HepG2 (cell line): Measurements from ENCODE around the gene CNN3. TPM values are rescaled to one million over a fixed set of nuclear protein-coding genes. Genes with fewer than 3 reads are reported as not detected.

Experiments used
- ETS1 ChIP-seq: sonication (generic); formaldehyde crosslinking; IDR thresholded peaks from 2 replicates; pipeline ENCODE4 v1.4.0; 2020; ENCODE audit warnings: missing genetic modification reagents
- FUBP1 ChIP-seq: sonication (generic); formaldehyde crosslinking; IDR thresholded peaks from 2 replicates; pipeline ENCODE4 v1.5.1; 2020; ENCODE audit warnings: missing genetic modification reagents, mild to moderate bottlenecking, borderline replicate concordance
- GZF1 ChIP-seq: sonication (generic); formaldehyde crosslinking; IDR thresholded peaks from 2 replicates; pipeline ENCODE4 v1.5.1; 2020; ENCODE audit warnings: mild to moderate bottlenecking, missing genetic modification reagents
- NCOA1 ChIP-seq: sonication (generic); formaldehyde crosslinking; IDR thresholded peaks from 2 replicates; pipeline ENCODE4 v1.9.0; 2021; ENCODE audit warnings: missing genetic modification reagents
- NR2F6 ChIP-seq, 2 experiments: IDR thresholded peaks; 2 replicates each; pipeline ENCODE4 v1.6.1; 2016; ENCODE audit warnings: antibody characterized with exemption in 1 of 2, mild to moderate bottlenecking in 1 of 2
- RBFOX2 ChIP-seq: fragments of 200-400 bp; formaldehyde crosslinking; IDR thresholded peaks from 2 replicates; pipeline ENCODE4 v1.6.1; 2017; ENCODE audit warnings: low read depth, mild to moderate bottlenecking, low read length
- RXRB ChIP-seq: IDR thresholded peaks from 2 replicates; pipeline ENCODE4 v1.6.1; 2016; ENCODE audit warnings: borderline replicate concordance, missing genetic modification reagents, missing compliant biosample characterization
- THAP8 ChIP-seq: sonication (generic); formaldehyde crosslinking; IDR thresholded peaks from 2 replicates; pipeline ENCODE4 v1.5.1; 2020; ENCODE audit warnings: missing genetic modification reagents, mild to moderate bottlenecking, borderline replicate concordance
- UBTF ChIP-seq: sonication (generic); formaldehyde crosslinking; IDR thresholded peaks from 2 replicates; pipeline ENCODE4 v1.4.0; 2020; ENCODE audit warnings: mild to moderate bottlenecking, missing genetic modification reagents
- ZC3H13 ChIP-seq: sonication (generic); formaldehyde crosslinking; IDR thresholded peaks from 2 replicates; pipeline ENCODE4 v1.8.1; 2023; ENCODE audit warnings: mild to moderate bottlenecking, missing genetic modification reagents, moderate library complexity
- ZNF468 ChIP-seq: sonication (generic); formaldehyde crosslinking; IDR thresholded peaks from 2 replicates; pipeline ENCODE4 v1.8.0; 2022; ENCODE audit warnings: mild to moderate bottlenecking, moderate library complexity, missing genetic modification reagents
- ZNF574 ChIP-seq: sonication (generic); formaldehyde crosslinking; IDR thresholded peaks from 2 replicates; pipeline ENCODE4 v1.4.0; 2020; ENCODE audit warnings: missing genetic modification reagents
- ZNF691 ChIP-seq: sonication (generic); formaldehyde crosslinking; IDR thresholded peaks from 2 replicates; pipeline ENCODE4 v1.4.0; 2020; ENCODE audit warnings: missing genetic modification reagents, low read depth, mild to moderate bottlenecking, borderline replicate concordance
- ZSCAN30 ChIP-seq: sonication (generic); formaldehyde crosslinking; IDR thresholded peaks from 2 replicates; pipeline ENCODE4 v1.5.0; 2020; ENCODE audit warnings: mild to moderate bottlenecking, missing genetic modification reagents
- polyA plus RNA-seq, 8 experiments: library from polyadenylated mRNA; depleted of rRNA in 3 of 8; stranded (reverse) in 7 of 8; unstranded in 1 of 8; fragments of >200 nt; fragmentation: Illumina TruSeq in 4 of 8; extraction: Trizol in 4 of 8; gene quantifications; 2 replicates each; pipeline versions ENCODE4 v1.2.1 to v1.2.3, GENCODE V29; 2011 to 2016; ENCODE audit warnings: low read depth in 4 of 8, missing spikeins in 1 of 8, mixed read lengths in 1 of 8; ENCODE audit not compliant: insufficient read depth in 1 of 8
- total RNA-seq, 5 experiments: library from RNA; depleted of rRNA; stranded (reverse); fragments of >200 nt; fragmentation: Illumina TruSeq; extraction: Trizol; gene quantifications; 2 replicates each; pipeline ENCODE4 v1.2.3, GENCODE V29; 2016; ENCODE audit warnings: low read depth in 1 of 5
- TF ChIP-seq, protein P1 (sequence below): fragments of 450-650 bp; IDR thresholded peaks from 2 replicates; pipeline ENCODE4 v1.6.1; 2016

Gene CNN3
- total and polyA plus RNA-seq, 2 of the 13 experiments (the other 11 are each of a cell fraction or from before 2014, with no cell fraction given) = 113 to 223 TPM

- TF ChIP-seq, protein P1, sequence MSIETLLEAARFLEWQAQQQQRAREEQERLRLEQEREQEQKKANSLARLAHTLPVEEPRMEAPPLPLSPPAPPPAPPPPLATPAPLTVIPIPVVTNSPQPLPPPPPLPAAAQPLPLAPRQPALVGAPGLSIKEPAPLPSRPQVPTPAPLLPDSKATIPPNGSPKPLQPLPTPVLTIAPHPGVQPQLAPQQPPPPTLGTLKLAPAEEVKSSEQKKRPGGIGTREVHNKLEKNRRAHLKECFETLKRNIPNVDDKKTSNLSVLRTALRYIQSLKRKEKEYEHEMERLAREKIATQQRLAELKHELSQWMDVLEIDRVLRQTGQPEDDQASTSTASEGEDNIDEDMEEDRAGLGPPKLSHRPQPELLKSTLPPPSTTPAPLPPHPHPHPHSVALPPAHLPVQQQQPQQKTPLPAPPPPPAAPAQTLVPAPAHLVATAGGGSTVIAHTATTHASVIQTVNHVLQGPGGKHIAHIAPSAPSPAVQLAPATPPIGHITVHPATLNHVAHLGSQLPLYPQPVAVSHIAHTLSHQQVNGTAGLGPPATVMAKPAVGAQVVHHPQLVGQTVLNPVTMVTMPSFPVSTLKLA = peak; percentile 13; the same call in 1 of the 2 replicates
- TF ChIP-seq ETS1 (CRISPR knock-in tag) (0 out of 2 replicates have a peak, but pooled peaks have one; percentile 26), RBFOX2 (peak; percentile 38; the same call in 1 of the 2 replicates), ZSCAN30 (CRISPR knock-in tag) (peak; percentile 60; the same call in 1 of the 2 replicates), GZF1 (0 out of 2 replicates have a peak, but pooled peaks have one; percentile 17), NCOA1 (CRISPR knock-in tag) (no peak), RXRB (CRISPR knock-in tag) (0 out of 2 replicates have a peak, but pooled peaks have one; percentile 6), ZNF574 (CRISPR knock-in tag) (peak; percentile 54; the same call in 1 of the 2 replicates), ZC3H13 (CRISPR knock-in tag) (peak; percentile 36; the same call in 1 of the 2 replicates), ZNF468 (no peak), ZNF691 (CRISPR knock-in tag) (0 out of 2 replicates have a peak, but pooled peaks have one; percentile 5), FUBP1 (CRISPR knock-in tag) (no peak), UBTF (CRISPR knock-in tag) (0 out of 2 replicates have a peak, but pooled peaks have one; percentile 13), NR2F6 (IDR thresholded peaks at IDR 0.05) (peak; percentile 44; the same call in 1 of the 2 replicates), NR2F6 (CRISPR knock-in tag; IDR thresholded peaks at IDR 0.05) (peak; percentile 47; the same call in 1 of the 2 replicates), THAP8 (CRISPR knock-in tag) (0 out of 2 replicates have a peak, but pooled peaks have one; percentile 2)
Observed at GRCh38 chr1:94927405-94928175, 680 bp upstream of the CNN3 start (continued).
